NCI-H748 (cell line): ENCODE data around the gene GABRA1.

Experiments used
- DNase-seq: peaks from one replicate; lab custom pipeline; 2025; ENCODE audit not compliant: unreplicated experiment; lab: John Stamatoyannopoulos, UW

Gene GABRA1

DNA sequence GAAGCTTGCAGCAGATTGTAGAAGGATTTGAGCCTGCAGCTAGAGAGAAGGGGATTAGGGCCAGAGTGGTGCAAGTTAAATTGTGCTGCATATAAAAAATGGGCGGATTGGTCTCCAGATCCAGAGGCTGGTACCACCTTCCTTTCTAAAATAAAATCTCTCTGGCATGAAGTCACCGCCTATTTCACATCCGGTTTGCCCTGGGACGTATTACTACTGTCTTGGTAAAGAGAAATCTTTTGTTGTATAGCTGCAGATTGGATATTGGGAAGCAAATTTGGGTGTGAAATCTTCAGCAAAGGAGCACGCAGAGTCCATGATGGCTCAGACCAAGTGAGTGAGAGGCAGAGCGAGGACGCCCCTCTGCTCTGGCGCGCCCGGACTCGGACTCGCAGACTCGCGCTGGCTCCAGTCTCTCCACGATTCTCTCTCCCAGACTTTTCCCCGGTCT lies at the start of gene GABRA1:
TSS of gene GABRA1 (plus strand) at position 180 of the 451 bp plus-strand sequence. CDS start 2,691 bp downstream, outside the sequence.
- DNase-seq = peak; percentile 41

DNA sequence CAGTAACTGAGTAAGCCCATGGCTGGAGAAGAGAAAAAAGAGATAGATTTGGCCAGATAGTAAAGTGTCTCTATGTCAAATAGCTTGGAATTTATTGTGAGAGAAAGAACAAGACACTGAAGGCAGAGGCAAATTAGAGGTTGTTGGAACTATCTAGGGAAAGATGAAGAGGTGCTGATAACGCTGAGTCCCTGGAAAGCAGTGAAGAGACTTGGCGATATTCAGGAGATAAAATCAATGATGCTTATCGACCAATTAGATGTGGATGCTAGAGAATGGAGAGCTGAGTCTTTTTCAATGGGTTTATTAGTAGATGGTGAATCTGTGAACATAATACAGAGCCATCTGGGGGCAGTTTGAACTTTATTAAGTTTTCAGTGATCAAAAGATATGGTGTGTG lies 48.6 kb upstream of the GABRA1 start:
- DNase-seq = no peak

DNA sequence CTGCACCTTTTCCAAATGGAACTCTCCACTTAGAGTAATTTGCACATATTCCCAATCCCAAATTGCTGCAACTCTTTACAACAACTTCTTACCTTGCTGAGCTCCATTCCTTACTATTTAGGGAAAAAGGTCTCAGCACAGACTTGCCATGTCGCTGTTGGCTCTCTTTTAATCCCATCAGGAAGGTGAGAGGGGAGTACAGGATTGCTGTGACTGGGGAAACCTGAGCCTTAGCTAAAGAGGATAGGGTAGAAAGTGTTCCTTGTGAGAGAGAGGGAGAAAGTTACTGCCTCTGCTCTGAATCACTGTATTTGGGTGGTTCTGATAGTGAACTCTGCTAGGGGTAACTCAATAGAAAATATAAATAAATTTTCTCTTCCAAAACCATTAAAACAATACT lies 43.7 kb upstream of the GABRA1 start:
- DNase-seq = no peak

DNA sequence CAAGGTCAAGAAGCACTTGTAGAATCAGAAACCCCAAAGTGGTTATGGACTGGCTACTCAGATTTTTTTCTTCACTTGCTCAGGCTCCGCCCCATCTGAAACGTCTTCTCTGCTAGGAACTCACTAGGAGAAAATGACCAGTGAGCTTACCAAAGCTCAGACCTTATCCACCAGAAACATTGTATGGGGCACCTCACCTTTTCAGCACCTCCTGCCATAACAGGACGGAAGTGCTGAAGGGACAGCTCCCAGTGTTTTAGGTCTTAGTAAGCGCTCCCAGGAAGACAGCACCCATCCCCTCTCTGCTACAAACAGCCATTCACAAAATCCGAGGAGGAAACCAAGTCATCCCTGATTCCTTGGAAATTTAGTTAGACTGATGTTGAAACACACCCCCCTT lies 1.2 kb upstream of the GABRA1 start:
- no peak for DNase-seq

DNA sequence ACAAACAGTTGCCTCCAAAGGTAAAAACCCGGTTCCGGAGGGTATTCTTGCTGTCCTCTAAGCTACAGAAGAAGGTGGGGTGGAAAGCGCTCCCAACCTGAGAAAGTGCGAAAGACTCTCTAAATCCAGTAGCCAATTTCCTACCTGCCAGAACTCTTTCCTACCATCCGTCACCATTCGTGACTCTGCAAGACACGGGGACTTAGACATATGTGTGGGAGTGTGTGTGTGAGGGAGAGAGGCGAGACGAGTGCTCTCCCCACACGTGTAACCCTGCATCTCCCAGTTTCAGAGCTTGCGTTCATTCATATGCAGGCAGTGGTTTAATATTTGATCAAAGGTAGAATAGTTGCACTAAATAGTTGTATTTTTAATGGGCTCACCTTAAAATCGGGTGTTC lies 473 bp upstream of the GABRA1 start:
- no peak for DNase-seq

DNA sequence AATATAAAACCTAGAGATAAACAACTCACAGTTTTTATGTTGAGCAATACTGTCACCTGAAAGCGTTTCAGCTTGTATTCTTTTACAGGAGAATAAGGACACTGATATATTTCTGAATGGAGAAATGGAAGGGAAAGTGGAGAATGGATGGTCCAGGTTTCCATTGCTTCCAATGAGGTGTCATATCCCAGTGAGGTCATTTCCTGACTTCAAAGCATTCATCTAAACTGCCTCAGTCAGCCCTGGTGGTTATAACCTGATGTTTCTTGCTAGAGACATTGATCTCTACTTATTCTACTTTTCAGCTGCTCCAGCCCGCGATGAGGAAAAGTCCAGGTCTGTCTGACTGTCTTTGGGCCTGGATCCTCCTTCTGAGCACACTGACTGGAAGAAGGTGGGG lies 2.6 kb downstream of the GABRA1 start:
- DNase-seq = no peak

DNA sequence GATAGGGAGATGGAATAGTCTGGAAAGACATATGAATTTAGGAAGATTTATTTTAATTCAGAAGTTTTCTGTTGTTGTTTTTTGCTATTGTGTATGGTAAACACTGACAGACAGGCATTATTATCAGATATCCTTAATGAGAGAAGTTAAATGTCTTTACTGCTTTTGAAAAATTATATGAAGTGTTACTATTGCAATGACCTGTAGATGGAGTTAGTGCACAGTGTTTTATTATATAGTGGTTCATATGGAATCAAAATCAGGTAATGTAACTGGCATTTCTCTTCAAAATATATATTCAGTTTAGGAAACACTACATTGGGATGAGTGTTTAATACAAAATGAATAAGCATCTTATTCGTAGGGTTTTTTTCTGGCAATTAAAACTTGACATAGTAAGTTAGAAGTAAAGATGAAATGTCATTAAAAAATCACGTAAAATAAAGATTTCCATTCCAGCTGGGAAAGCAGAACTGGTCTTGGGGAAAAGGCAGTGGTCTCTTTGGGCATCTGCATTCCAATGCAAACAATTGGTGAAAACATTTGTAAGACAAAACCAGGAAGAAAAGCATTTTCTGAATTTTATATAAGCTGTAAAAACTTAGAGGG lies 3.9 kb downstream of the GABRA1 start:
- peak; percentile 9 for DNase-seq

DNA sequence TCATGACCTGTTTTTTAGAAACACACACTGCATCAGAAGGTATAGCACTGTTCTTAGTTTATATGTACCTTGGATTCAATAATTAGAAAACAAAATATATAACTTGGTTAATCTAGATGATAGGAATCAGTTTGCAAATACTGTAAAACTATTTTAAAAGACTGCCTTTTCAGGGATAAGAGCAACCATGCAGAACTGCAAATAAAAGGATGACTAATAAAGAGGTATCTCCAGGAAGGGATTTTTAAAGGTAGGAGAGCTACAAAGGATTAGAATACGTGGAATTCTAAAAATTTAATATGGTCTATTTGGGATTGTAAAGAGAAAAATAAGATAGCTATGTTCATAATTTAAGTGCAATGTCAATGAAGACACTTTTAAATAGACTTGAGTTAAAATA lies 9.4 kb downstream of the GABRA1 start:
- no peak for DNase-seq

DNA sequence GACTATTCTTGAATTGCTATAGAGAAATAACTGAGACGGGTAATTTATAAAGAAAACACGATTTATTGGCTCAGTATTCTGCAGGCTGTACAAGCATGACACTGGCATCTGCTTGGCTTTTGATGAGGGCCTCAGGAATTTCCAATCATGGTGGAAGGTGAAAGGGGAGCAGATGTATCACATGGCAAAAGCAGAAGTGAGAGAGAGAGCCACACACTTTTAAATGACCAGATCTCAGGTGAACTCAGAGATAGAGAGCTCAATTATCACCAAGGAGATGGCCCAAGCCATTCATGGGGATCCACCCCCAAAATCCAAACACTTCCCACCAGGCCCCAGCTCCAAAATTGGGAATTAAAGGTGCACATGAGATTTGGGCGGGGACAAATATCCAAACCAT lies 15.3 kb downstream of the GABRA1 start:
- DNase-seq = no peak

DNA sequence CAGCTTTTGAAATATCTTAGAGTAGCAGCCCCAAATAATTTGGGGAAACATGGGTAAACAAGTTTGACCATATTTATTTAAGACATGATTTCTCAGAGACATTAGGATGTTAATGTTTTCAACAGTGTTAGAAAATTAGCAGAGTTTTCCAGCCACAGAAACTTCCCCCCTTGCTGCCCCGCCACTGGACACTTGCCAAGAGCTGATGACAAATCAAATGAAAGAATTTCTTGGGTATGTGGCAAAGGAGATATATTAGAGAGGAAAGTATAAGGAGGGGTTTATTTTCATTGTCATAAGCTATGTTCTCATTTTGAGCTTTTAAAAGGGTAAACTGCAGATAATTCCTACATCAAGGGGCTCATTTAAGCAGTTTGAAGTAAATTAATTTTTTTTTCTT lies 15.9 kb downstream of the GABRA1 start:
- no peak for DNase-seq

DNA sequence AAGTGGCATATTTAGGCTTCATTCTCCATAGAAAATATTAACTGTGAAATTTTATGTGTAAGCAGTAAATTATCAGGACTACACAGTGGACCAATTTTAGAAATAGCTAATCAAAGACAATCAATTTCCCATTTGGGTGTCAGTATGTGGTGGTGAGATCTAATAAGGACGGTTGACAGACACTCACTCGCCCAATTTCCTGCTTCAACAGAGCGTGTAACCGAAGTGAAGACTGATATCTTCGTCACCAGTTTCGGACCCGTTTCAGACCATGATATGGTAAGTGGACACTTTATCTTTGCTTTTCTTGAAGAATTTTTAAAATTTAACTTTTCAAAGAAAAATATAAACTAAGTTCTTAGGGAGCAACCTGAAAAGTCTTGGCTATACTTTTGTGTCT lies 17.6 kb downstream of the GABRA1 start:
- DNase-seq = no peak

DNA sequence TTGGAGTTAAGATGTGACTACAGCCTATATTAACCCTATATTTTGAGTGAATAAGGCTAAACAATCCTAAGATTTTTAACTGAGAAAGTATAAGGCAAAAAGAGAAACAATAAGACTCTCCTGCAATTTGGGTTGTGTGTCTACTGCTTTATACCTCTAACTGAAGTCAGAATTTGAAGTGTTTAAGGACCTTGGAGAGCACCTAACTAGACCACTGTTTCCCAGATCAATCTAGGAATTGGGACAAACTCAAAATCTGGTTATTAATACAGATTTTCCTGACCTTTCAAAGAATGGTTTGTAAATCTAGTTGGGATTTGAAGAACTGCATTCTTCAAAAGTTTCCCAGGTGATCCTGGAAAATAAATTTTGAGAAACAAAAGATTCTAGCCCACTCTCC lies 42.1 kb downstream of the GABRA1 start:
- no peak for DNase-seq

DNA sequence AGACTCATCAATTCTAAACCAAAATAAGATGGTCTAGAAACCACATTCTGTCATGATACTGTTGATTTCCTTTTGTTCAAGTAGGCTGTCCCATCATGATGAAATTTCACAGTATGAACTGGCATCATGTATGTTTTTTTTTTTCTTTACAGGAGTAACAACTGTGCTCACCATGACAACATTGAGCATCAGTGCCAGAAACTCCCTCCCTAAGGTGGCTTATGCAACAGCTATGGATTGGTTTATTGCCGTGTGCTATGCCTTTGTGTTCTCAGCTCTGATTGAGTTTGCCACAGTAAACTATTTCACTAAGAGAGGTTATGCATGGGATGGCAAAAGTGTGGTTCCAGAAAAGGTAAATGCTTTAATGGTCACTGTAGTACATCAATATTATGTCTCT lies 47.6 kb downstream of the GABRA1 start:
- DNase-seq = no peak

DNA sequence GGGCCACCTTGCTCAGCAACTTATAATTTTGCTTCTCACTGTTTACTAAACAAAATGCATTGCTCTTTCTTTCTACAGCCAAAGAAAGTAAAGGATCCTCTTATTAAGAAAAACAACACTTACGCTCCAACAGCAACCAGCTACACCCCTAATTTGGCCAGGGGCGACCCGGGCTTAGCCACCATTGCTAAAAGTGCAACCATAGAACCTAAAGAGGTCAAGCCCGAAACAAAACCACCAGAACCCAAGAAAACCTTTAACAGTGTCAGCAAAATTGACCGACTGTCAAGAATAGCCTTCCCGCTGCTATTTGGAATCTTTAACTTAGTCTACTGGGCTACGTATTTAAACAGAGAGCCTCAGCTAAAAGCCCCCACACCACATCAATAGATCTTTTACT lies 49.1 kb downstream of the GABRA1 start:
- no peak for DNase-seq

DNA sequence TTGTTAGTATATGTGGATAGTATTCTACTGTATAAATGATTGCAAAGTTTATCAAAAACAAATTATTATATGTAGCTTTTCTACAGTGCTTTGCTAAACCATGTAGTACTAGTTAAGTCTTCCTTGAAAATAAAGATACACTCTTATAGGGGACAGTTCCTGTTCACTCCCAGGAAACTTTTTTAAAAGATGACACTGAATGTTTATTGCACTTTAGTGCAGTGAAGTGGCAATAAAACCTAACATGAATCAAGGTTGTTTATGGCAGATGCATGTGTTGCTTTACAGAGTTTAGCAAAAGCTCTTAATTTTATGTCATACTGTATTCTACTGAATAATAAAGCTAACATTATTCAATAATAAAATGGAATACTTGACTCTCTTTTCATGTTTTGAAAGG lies 51.7 kb downstream of the GABRA1 start:
- DNase-seq = no peak

DNA sequence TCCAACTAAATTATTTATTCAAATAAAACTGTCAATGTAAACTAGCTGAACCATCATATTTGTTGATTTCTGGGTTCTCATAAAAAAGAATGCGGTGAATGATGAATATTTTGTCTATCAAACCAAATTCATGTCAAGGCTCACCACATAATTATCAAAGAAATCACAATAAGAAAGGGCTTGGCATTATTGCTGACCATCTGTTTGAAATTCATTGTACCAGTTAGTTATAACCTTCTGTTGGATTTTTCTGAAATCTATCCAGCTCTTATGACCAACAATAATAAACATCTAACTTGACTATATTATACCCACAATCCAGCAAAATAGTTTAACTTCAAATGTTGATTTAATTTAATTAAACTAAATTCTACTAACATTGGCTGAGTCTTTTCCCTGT lies 53.1 kb downstream of the GABRA1 start:
- no peak for DNase-seq

DNA sequence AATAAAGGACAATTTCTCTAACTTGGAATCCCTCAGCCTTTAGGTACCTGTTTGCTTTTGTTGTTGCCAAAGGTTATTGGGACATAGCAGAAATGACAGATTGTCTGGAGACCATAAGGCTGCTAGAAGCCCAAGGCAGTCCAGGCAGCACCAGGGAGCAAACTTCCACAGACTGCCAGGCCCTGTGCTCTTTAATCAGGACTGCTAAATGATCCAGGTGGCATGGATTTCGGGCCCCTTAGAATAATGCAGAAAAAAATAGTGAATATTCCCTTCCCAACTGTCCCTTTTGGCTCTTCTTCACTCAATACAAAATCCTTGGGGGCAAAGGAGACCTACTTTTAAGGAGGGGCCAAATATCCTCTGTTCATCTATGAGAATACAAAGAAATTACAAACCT lies 73.9 kb downstream of the GABRA1 start:
- no peak for DNase-seq

DNA sequence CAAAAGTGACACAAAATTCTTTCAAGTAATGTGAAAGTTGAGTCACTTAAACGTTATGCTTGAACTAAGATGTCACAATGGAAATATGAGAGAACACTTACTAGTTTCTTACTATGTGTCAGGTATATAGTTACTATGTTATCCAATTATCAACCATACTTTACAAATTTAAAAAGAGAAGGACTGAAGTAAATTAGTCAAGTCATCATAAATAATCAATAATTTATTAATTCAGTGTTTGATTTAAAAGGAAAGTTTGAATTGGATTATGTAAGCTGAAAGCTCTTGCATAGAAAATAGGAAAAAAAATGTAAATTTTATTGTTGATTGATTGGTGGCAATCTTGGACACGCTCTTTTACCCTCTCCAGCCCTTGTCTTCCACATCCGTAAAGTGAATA lies 76.3 kb downstream of the GABRA1 start:
- DNase-seq = no peak

DNA sequence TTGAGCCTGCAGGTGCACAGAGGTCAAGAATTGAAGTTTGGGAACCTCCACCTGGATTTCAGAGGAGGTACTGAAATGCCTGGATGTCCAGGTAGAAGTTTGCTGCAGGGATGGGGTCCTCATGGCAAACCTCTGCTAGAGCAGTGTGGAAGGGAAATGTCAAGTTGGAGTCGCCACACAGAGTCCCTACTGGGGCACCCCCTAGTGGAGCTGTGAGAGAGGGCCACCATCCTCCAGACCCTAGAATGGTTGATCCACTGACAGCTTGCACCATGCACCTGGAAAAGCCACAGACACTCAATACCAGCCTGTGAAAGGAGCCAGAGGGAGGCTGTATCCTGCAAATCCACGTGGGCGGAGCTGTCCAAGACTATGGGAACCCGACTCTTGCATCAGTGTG lies 78.0 kb downstream of the GABRA1 start:
- no peak for DNase-seq

DNA sequence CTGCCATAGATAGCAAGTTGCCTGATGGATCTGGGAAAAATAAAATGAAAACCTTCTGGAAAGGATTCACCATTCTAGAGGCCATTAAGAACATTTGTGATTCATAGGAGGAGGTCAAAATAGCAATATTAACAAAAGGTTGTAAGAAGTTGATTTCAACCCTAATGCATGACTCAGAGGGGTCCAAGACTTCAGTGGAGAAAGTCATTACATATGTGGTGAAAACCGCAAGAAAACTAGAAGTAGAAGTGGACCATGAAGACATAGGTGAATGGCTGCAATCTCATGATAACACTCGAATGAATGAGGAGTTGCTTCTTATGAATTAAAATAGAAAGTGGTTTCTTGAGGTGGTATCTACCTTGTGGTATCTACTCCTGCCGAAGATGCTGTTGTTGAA lies 86.6 kb downstream of the GABRA1 start:
- DNase-seq = no peak

DNA sequence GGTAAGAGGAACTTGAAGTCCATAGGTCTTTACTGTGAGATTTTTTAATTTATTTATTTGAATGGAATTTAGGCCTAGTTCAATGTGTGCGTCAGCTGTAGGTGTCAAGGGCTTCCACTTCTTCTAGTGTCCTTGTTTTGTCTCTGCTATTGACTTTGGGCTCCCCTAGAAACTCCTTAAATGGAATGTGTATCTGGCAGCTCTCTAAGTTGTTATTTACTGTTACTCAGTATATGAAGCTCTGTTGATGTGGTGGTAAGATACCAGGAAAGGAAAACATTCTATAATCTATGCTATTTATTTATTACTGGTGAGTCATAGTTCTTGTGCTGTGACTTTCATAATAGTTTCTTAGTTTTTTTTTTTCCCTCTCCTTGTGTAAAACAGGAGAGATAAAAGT lies 97.1 kb downstream of the GABRA1 start:
- DNase-seq = no peak

DNA sequence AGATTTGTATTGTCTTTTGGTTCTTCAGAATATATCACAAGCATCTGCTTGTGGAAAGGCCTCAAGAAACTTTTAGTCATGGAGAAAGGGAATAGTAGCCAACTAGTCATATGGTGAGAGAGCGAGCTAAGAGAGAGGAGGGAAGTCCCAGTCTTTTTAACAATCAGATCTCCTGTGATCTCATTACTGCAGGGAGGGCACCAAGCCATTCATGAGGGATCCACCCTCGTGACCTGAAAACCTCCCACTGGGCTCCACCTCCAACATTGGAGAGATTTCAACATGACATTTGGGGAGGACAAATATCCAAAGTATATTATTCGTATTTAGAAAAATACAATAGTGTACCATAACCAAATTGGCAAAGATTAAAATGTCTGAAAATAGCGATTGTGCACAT lies 99.0 kb downstream of the GABRA1 start:
- no peak for DNase-seq
